Mesodermal cell (in vitro differentiated cells): ENCODE results near the gene GPR137B.
A peak's percentile ranks its signal among the peaks of the same experiment; 100 is the strongest.
"Not testable (repeated sequence)": the region's sequence is repeated elsewhere in the genome, so short reads cannot be mapped to it uniquely, and the experiment has no call there.

Experiments used
- H3K27ac ChIP-seq: 2 replicates; pipeline ENCODE4 v1.7.0; 2013; ENCODE audit warnings: mild to moderate bottlenecking, low read depth, low read length, moderate library complexity; ENCODE audit not compliant: severe bottlenecking
- H3K36me3 ChIP-seq: 2 replicates; pipeline ENCODE4 v1.7.1; 2013; ENCODE audit warnings: mild to moderate bottlenecking, low read length, moderate library complexity; ENCODE audit not compliant: control insufficient read depth, insufficient read depth
- H3K4me1 ChIP-seq: one replicate; pipeline ENCODE4 v1.7.1; 2013; ENCODE audit warnings: mild to moderate bottlenecking, low read length; ENCODE audit not compliant: insufficient read depth, control insufficient read depth, poor library complexity, severe bottlenecking
- H3K4me3 ChIP-seq: 2 replicates; pipeline ENCODE4 v1.7.0; 2013; ENCODE audit warnings: low read length, control low read depth, mild to moderate bottlenecking; ENCODE audit not compliant: insufficient read depth, poor library complexity, severe bottlenecking; ENCODE audit errors: extremely low read depth
- H3K9me3 ChIP-seq: 2 replicates; pipeline ENCODE4 v1.7.1; 2013; ENCODE audit warnings: mild to moderate bottlenecking, low read length, moderate library complexity; ENCODE audit not compliant: control insufficient read depth
- WGBS, 2 experiments: methylation state at CpG; one replicate each; pipeline ENCODE4 v1.1.5; 2013; ENCODE audit warnings: missing lambda C conversion rate in 2 of 2; ENCODE audit not compliant: insufficient coverage in 2 of 2; 5-methylcytosine and 5-hydroxymethylcytosine counted together

GPR137B gene

GRCh38 chr1:236179634-236180033, 37.3 kb downstream of the GPR137B start:
- Histone ChIP-seq H3K27ac (no peak overlapping the region), H3K4me3 (no peak overlapping the region), H3K36me3 (peaks cover 11% of the 10 kb centered on the region), H3K4me1 (no peaks in the 10 kb centered on the region), H3K9me3 (no peaks in the 10 kb centered on the region)
- 87 to 94% methylated on average over 6 of the region's 6 CpGs for WGBS, 2 experiments

GRCh38 chr1:236181059-236181458, 38.7 kb downstream of the GPR137B start:
- WGBS, 2 experiments: 100% methylated on average over 1 to 2 of the region's 3 CpGs

GRCh38 chr1:236185687-236186086, 43.3 kb downstream of the GPR137B start:
- no peaks in the 10 kb centered on the region for H3K9me3 ChIP-seq
- no peak overlapping the region for H3K27ac ChIP-seq
- H3K36me3 ChIP-seq: peaks cover 12% of the 10 kb centered on the region
- H3K4me1 ChIP-seq: no peaks in the 10 kb centered on the region
- no peak overlapping the region for H3K4me3 ChIP-seq
- no CpG with 5 or more reads among the region's 4 CpGs for WGBS, 2 experiments

More at GRCh38 chr1:236181059-236181458, 38.7 kb downstream of the GPR137B start:
- Histone ChIP-seq H3K4me1 (no peaks in the 10 kb centered on the region), H3K4me3 (no peak overlapping the region), H3K27ac (no peak overlapping the region), H3K9me3 (no peaks in the 10 kb centered on the region), H3K36me3 (peaks cover 16% of the 10 kb centered on the region)

GRCh38 chr1:236186471-236186870, 44.1 kb downstream of the GPR137B start:
- not testable (repeated sequence) for H3K9me3 ChIP-seq, H3K27ac ChIP-seq
- WGBS, 2 experiments: 100% methylated on average over 1 of the region's 2 CpGs

GRCh38 chr1:236188084-236188483, 45.7 kb downstream of the GPR137B start:
- H3K9me3 ChIP-seq, H3K4me1 ChIP-seq, H3K36me3 ChIP-seq, H3K4me3 ChIP-seq, H3K27ac ChIP-seq: not testable (repeated sequence)
- no CpG with 5 or more reads among the region's 1 CpG for WGBS, 2 experiments

More at GRCh38 chr1:236186471-236186870, 44.1 kb downstream of the GPR137B start:
- H3K4me3 ChIP-seq, H3K36me3 ChIP-seq, H3K4me1 ChIP-seq: not testable (repeated sequence)

- H3K9me3 ChIP-seq: peaks cover 2% of the 10 kb centered on the region
- H3K36me3 ChIP-seq: peaks cover under 1% of the 10 kb centered on the region
- no peak overlapping the region for H3K27ac ChIP-seq
- no peak overlapping the region for H3K4me3 ChIP-seq
- no CpG with 5 or more reads among the region's 2 CpGs for WGBS, 2 experiments
- H3K4me1 ChIP-seq: no peaks in the 10 kb centered on the region
Measured at GRCh38 chr1:236193184-236193583, 50.8 kb downstream of the GPR137B start.

- Histone ChIP-seq H3K4me3 (no peak overlapping the region), H3K9me3 (peaks cover 21% of the 10 kb centered on the region), H3K27ac (no peak overlapping the region), H3K36me3 (peaks cover 12% of the 10 kb centered on the region), H3K4me1 (no peaks in the 10 kb centered on the region)
Measured at GRCh38 chr1:236200925-236201324, 58.6 kb downstream of the GPR137B start.

- Histone ChIP-seq H3K36me3 (peaks cover 12% of the 10 kb centered on the region), H3K27ac (no peak overlapping the region), H3K9me3 (peaks cover 21% of the 10 kb centered on the region), H3K4me3 (no peak overlapping the region), H3K4me1 (peaks cover 2% of the 10 kb centered on the region)
- 100% methylated on average over 1 of the region's 1 CpG; no CpG with 5 or more reads in 1 of the 2 experiments for WGBS, 2 experiments
Measured at GRCh38 chr1:236201786-236202185, 59.4 kb downstream of the GPR137B start.

- no CpG with 5 or more reads among the region's 1 CpG for WGBS, 2 experiments
- Histone ChIP-seq H3K27ac (no peak overlapping the region), H3K36me3 (peaks cover 10% of the 10 kb centered on the region), H3K4me1 (peaks cover 2% of the 10 kb centered on the region), H3K9me3 (peaks cover 21% of the 10 kb centered on the region), H3K4me3 (no peak overlapping the region)
Measured at GRCh38 chr1:236204039-236204438, 61.7 kb downstream of the GPR137B start.

- peaks cover 2% of the 10 kb centered on the region for H3K4me1 ChIP-seq
- H3K27ac ChIP-seq: no peak overlapping the region
- no peak overlapping the region for H3K4me3 ChIP-seq
- peaks cover 10% of the 10 kb centered on the region for H3K36me3 ChIP-seq
- peaks cover 21% of the 10 kb centered on the region for H3K9me3 ChIP-seq
- no CpG with 5 or more reads among the region's 3 CpGs for WGBS, 2 experiments
Measured at GRCh38 chr1:236204656-236205055, 62.3 kb downstream of the GPR137B start.

- H3K4me3 ChIP-seq: no peak overlapping the region
- peaks cover 2% of the 10 kb centered on the region for H3K4me1 ChIP-seq
- peak overlapping the region; percentile 23 for H3K27ac ChIP-seq
- peaks cover 10% of the 10 kb centered on the region for H3K36me3 ChIP-seq
- H3K9me3 ChIP-seq: peaks cover 10% of the 10 kb centered on the region
- 83 to 96% methylated on average over 1 to 2 of the region's 4 CpGs for WGBS, 2 experiments
Measured at GRCh38 chr1:236206548-236206947, 64.2 kb downstream of the GPR137B start.
